Activated B cell treated with CpG ODN at 0.5 μM for 24 hours (primary cell): ENCODE data around the gene DCTN1. TPM values are rescaled to one million over a fixed set of nuclear protein-coding genes. Genes with fewer than 3 reads are reported as not detected.

Experiments used
- ATAC-seq: fragments of 200-7000 bp; cut with Tn5 transposase; one replicate; pipeline ENCODE4 v1.10.0; 2021; ENCODE audit warnings: low read depth, mild to moderate bottlenecking, moderate library complexity
- CTCF ChIA-PET: fragments of 350-600 bp; sonication (Branson Sonifier 250); formaldehyde crosslinking; loops from one replicate; lab custom pipeline; 2021; ENCODE audit warnings: antibody characterized with exemption; lab: Charles Lee
- POLR2A ChIA-PET: fragments of 350-600 bp; sonication (Branson Sonifier 250); formaldehyde crosslinking; loops from one replicate; lab custom pipeline; 2021; ENCODE audit warnings: antibody characterized with exemption; lab: Charles Lee
- DNase-seq: peaks from one replicate; pipeline ENCODE4 v3.0.0; 2022
- H3K27ac Mint-ChIP-seq: one replicate; pipeline ENCODE4 v1.8.0; 2020; ENCODE audit warnings: mixed read lengths
- H3K27me3 Mint-ChIP-seq: one replicate; pipeline ENCODE4 v1.8.0; 2021; ENCODE audit warnings: mixed read lengths
- H3K36me3 Mint-ChIP-seq: one replicate; pipeline ENCODE4 v1.8.0; 2021; ENCODE audit warnings: low read depth, mixed read lengths
- H3K4me1 Mint-ChIP-seq: one replicate; pipeline ENCODE4 v1.8.0; 2021; ENCODE audit warnings: mixed read lengths
- H3K4me3 Mint-ChIP-seq: one replicate; pipeline ENCODE4 v1.8.0; 2020; ENCODE audit warnings: mild to moderate bottlenecking, mixed read lengths
- H3K9me3 Mint-ChIP-seq: one replicate; pipeline ENCODE4 v1.8.0; 2020; ENCODE audit warnings: mixed read lengths
- CTCF ChIP-seq: fragments of 200-600 bp; IDR thresholded peaks from one replicate; pipeline ENCODE4 v1.8.0; 2022; ENCODE audit warnings: antibody characterized with exemption, mild to moderate bottlenecking
- intact Hi-C: fragments of 100-400 bp; cut with micrococcal nuclease; formaldehyde crosslinking; loops from one replicate; pipeline ENCODE4 v1.15.1; 2024
- total RNA-seq: library from RNA; stranded (reverse); gene quantifications from 2 replicates; pipeline ENCODE4 v1.2.3, GENCODE V29; 2022

Gene DCTN1
- total RNA-seq, 1 donor from 2014 or later: 137 TPM

GRCh38 chr2:74332550-74333174 lies 47.4 kb downstream of the DCTN1 start:
- no peaks in the 10 kb centered on the region for H3K4me1 Mint-ChIP-seq
- no peak overlapping the region for H3K4me3 Mint-ChIP-seq
- no peak for TF ChIP-seq CTCF
- ChIA-PET CTCF (interaction anchor here (0.8 to 5.2 kb wide), 3 partner anchors 83 to 509 kb away, joined by 3 to 114 read pairs (median 81); no protein-coding TSS in a partner anchor), POLR2A (no interaction called here)
- intact Hi-C loops: loop anchor here (5.0 kb wide), 1 partner anchor 255 kb away; no protein-coding TSS in a partner anchor
- H3K27ac Mint-ChIP-seq: no peak overlapping the region
- no peaks in the 10 kb centered on the region for H3K27me3 Mint-ChIP-seq
- H3K36me3 Mint-ChIP-seq: peaks cover 4% of the 10 kb centered on the region
- no peak for ATAC-seq
- H3K9me3 Mint-ChIP-seq: no peaks in the 10 kb centered on the region
- no peak for DNase-seq

GRCh38 chr2:74328573-74328972 lies 51.5 kb downstream of the DCTN1 start:
- POLR2A ChIA-PET: no interaction called here
- H3K36me3 Mint-ChIP-seq: peaks cover 4% of the 10 kb centered on the region

GRCh38 chr2:74328074-74328473 lies 52.0 kb downstream of the DCTN1 start:
- DNase-seq (no peak), ATAC-seq (no peak)
- Mint-ChIP-seq H3K4me3 (no peak overlapping the region), H3K9me3 (no peaks in the 10 kb centered on the region), H3K27me3 (no peaks in the 10 kb centered on the region), H3K4me1 (no peaks in the 10 kb centered on the region), H3K36me3 (peaks cover 3% of the 10 kb centered on the region), H3K27ac (no peak overlapping the region)
- CTCF ChIA-PET: interaction anchor here (1.6 kb wide), 1 partner anchor 504 kb away, joined by 6 read pairs; no protein-coding TSS in a partner anchor
- intact Hi-C loops: no loop called here
- TF ChIP-seq CTCF: no peak
- POLR2A ChIA-PET: no interaction called here

More at GRCh38 chr2:74328573-74328972, 51.5 kb downstream of the DCTN1 start:
- Mint-ChIP-seq H3K9me3 (no peaks in the 10 kb centered on the region), H3K27me3 (no peaks in the 10 kb centered on the region), H3K4me3 (no peak overlapping the region), H3K27ac (no peak overlapping the region), H3K4me1 (no peaks in the 10 kb centered on the region)
- TF ChIP-seq CTCF: no peak
- CTCF ChIA-PET: interaction anchor here (1.6 kb wide), 1 partner anchor 504 kb away, joined by 6 read pairs; no protein-coding TSS in a partner anchor
- ATAC-seq: no peak
- no peak for DNase-seq
- intact Hi-C loops: no loop called here

- intact Hi-C loops: no loop called here
- ATAC-seq: no peak
- no peak for DNase-seq
- Mint-ChIP-seq H3K27ac (no peak overlapping the region), H3K9me3 (no peaks in the 10 kb centered on the region), H3K36me3 (no peaks in the 10 kb centered on the region), H3K4me1 (no peaks in the 10 kb centered on the region), H3K4me3 (no peak overlapping the region), H3K27me3 (no peaks in the 10 kb centered on the region)
- ChIA-PET CTCF (interaction anchor here (0.6 to 1.6 kb wide), 2 partner anchors 64 to 503 kb away, joined by 3 to 6 read pairs; no protein-coding TSS in a partner anchor), POLR2A (no interaction called here)
- no peak for TF ChIP-seq CTCF
Observed at GRCh38 chr2:74327627-74328026, 52.5 kb downstream of the DCTN1 start.

GRCh38 chr2:74327199-74327598 lies 52.9 kb downstream of the DCTN1 start:
- intact Hi-C loops: no loop called here
- no peaks in the 10 kb centered on the region for H3K4me1 Mint-ChIP-seq
- TF ChIP-seq CTCF: no peak
- no peaks in the 10 kb centered on the region for H3K27me3 Mint-ChIP-seq
- ChIA-PET CTCF (interaction anchor here (0.6 kb wide), 1 partner anchor 64 kb away, joined by 3 read pairs; no protein-coding TSS in a partner anchor), POLR2A (no interaction called here)
- no peaks in the 10 kb centered on the region for H3K36me3 Mint-ChIP-seq
- no peak for DNase-seq
- no peak for ATAC-seq
- no peak overlapping the region for H3K4me3 Mint-ChIP-seq
- H3K9me3 Mint-ChIP-seq: no peaks in the 10 kb centered on the region
- H3K27ac Mint-ChIP-seq: no peak overlapping the region
